Transverse colon (tissue), 4 donors: ENCODE results near the gene LETMD1. TPM values are rescaled to one million over a fixed set of nuclear protein-coding genes. Genes with fewer than 3 reads are reported as not detected.
"Not testable (repeated sequence)": the region's sequence is repeated elsewhere in the genome, so short reads cannot be mapped to it uniquely, and the experiment has no call there.

Source experiments
- DNase-seq: peaks from one replicate; pipeline ENCODE4 v3.0.0-alpha.2; 2019
- H3K27ac ChIP-seq, 4 donors: fragments of 200-600 bp; sonication (generic); 2 replicates each; pipeline ENCODE4 v1.5.1; 2016 to 2018; ENCODE audit warnings: inconsistent platforms in 4 of 4
- H3K27me3 ChIP-seq: fragments of 200-600 bp; sonication (generic); 2 replicates; pipeline ENCODE4 v1.5.1; 2017; ENCODE audit warnings: inconsistent platforms
- H3K36me3 ChIP-seq, 4 donors: fragments of 200-600 bp; sonication (generic); 2 replicates each; pipeline ENCODE4 v1.5.1; 2017 to 2019; ENCODE audit warnings: inconsistent platforms in 4 of 4
- H3K4me1 ChIP-seq, 4 donors: fragments of 200-600 bp; sonication (generic); 2 replicates each; pipeline ENCODE4 v1.5.1; 2017 to 2020; ENCODE audit warnings: inconsistent platforms in 4 of 4
- H3K4me3 ChIP-seq, 4 donors: fragments of 200-600 bp; sonication (generic); 1 replicate in 1 of 4; 2 replicates in 3 of 4; pipeline versions ENCODE4 v1.5.1 to v1.6.1; 2017 to 2019; ENCODE audit warnings: inconsistent platforms in 4 of 4
- H3K9me3 ChIP-seq, 2 donors: fragments of 200-600 bp; sonication (generic); 2 replicates each; pipeline ENCODE4 v1.5.1; 2017 to 2019; ENCODE audit warnings: inconsistent platforms in 2 of 2
- EP300 ChIP-seq: sonication (generic); formaldehyde crosslinking; IDR thresholded peaks from one replicate; pipeline ENCODE4 v1.6.1; 2017; ENCODE audit warnings: antibody characterized with exemption, low read depth
- POLR2A ChIP-seq: fragments of 450-650 bp; IDR thresholded peaks from one replicate; pipeline ENCODE4 v1.6.1; 2016; ENCODE audit warnings: antibody characterized with exemption, mild to moderate bottlenecking, moderate library complexity
- POLR2AphosphoS5 ChIP-seq, 3 donors: sonication (generic); formaldehyde crosslinking; IDR thresholded peaks; one replicate each; pipeline ENCODE4 v1.6.1; 2016; ENCODE audit warnings: antibody characterized with exemption in 3 of 3
- WGBS, 2 donors: methylation state at CpG; one replicate each; pipeline ENCODE4 v1.1.5; 2018; ENCODE audit warnings: low coverage in 1 of 2; 5-methylcytosine and 5-hydroxymethylcytosine counted together
- in situ Hi-C, 4 donors: fragments of 200-750 bp; cut with MboI; loops; one replicate each; pipeline versions ENCODE4 v1.15.0 to v1.15.1; 2017; ENCODE audit warnings: low sequenced_read_pairs in 3 of 4, low pct_ligation_motif_present in 1 of 4, low pct_unique_long_range_greater_than_20kb in 1 of 4
- intact Hi-C: fragments of 100-400 bp; cut with DNase I; formaldehyde crosslinking; loops from one replicate; pipeline ENCODE4 v1.15.1; 2023; ENCODE audit warnings: low total_unique reads
- total RNA-seq, 4 donors: library from RNA; depleted of rRNA; stranded (reverse); fragments of >200 nt; gene quantifications; one replicate each; pipeline ENCODE4 v1.1.0, GENCODE V29; 2016
- TF ChIP-seq, protein P1 (sequence below), 5 experiments: fragments of 200-600 bp in 3 of 5; fragments of 450-650 bp in 2 of 5; sonication (generic) in 3 of 5; IDR thresholded peaks; 1 replicate in 2 of 5; 2 replicates in 3 of 5; pipeline ENCODE4 v1.5.1; 2016 to 2017; ENCODE audit warnings: antibody characterized with exemption in 5 of 5, inconsistent platforms in 3 of 5, mild to moderate bottlenecking in 2 of 5, moderate library complexity in 1 of 5

LETMD1 gene
- total RNA-seq, 4 donors from 2014 or later: 45.3 to 109 (median 88.9) TPM

DNA sequence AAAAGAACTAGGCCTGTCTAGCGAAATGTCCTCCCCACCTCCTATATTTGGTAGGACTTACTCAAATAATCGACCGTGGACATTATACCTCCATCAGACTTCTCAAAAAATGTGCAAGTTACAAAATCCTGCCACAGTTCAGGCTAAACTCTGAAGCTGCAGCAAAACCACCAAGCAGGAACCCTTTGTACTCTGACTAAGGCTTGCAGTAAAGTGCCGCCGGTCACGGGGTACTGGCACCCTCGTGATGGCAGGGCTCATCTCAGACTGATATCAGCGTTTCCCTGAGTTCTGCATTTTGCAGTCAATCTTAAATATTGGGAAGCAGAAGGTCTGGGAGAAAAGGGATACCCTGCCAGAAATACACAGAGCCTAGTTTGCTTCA is 39.1 kb upstream of the LETMD1 start:
- TF ChIP-seq, protein P1, sequence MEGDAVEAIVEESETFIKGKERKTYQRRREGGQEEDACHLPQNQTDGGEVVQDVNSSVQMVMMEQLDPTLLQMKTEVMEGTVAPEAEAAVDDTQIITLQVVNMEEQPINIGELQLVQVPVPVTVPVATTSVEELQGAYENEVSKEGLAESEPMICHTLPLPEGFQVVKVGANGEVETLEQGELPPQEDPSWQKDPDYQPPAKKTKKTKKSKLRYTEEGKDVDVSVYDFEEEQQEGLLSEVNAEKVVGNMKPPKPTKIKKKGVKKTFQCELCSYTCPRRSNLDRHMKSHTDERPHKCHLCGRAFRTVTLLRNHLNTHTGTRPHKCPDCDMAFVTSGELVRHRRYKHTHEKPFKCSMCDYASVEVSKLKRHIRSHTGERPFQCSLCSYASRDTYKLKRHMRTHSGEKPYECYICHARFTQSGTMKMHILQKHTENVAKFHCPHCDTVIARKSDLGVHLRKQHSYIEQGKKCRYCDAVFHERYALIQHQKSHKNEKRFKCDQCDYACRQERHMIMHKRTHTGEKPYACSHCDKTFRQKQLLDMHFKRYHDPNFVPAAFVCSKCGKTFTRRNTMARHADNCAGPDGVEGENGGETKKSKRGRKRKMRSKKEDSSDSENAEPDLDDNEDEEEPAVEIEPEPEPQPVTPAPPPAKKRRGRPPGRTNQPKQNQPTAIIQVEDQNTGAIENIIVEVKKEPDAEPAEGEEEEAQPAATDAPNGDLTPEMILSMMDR (IDR thresholded peaks at IDR 0.05): no peak
- TF ChIP-seq POLR2AphosphoS5 (IDR thresholded peaks at IDR 0.05) (no peak), EP300 (no peak), POLR2A (no peak)
- Histone ChIP-seq H3K27ac (peak overlapping the region in 3 of 4 donors; percentile 24 to 58 (median 36)), H3K27me3 (no peaks in the 10 kb centered on the region), H3K36me3 (peaks cover 0 to 13% (median 2%) of the 10 kb centered on the region in 4 donors), H3K4me3 (no peak overlapping the region), H3K4me1 (peaks cover 0 to 18% (median 4%) of the 10 kb centered on the region in 4 donors), H3K9me3 (no peaks in the 10 kb centered on the region)
- intact Hi-C loops (no loop called here), in situ Hi-C loops (no loop called here)
- 60 to 74% methylated on average over 2 to 8 of the region's 8 CpGs for WGBS, 2 donors
- DNase-seq: peak; percentile 57

DNA sequence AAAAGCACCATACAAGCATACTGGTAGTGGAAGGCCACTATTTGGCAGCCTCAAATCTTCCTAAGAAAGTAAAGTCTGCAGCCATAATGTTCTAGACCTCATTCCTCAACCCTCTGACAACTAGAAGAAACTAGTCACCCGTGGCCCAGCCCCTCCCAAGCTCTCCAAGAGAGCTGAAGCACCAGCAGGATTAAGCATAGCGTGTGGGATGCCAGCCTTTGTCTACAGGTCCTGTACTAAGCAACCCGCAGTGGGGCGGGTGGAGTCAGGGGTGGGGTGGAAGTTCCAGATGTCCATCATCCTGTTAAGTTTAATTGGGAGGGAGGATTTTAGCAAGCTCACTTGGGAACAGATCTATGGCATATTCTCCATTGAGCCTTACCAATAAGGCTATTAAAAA is 36.2 kb upstream of the LETMD1 start:
- H3K4me1 ChIP-seq: peaks cover 0 to 18% (median 2%) of the 10 kb centered on the region in 4 donors
- TF ChIP-seq POLR2AphosphoS5 (IDR thresholded peaks at IDR 0.05): no peak
- TF ChIP-seq, protein P1 (IDR thresholded peaks at IDR 0.05): no peak
- no peak for TF ChIP-seq EP300
- TF ChIP-seq POLR2A: no peak
- no peak for DNase-seq
- H3K36me3 ChIP-seq: peaks cover 0 to 4% (median 0%) of the 10 kb centered on the region in 4 donors
- intact Hi-C loops (no loop called here), in situ Hi-C loops (no loop called here)
- no peaks in the 10 kb centered on the region for H3K27me3 ChIP-seq
- no peaks in the 10 kb centered on the region for H3K9me3 ChIP-seq
- WGBS, 2 donors: 72% methylated on average over 4 of the region's 4 CpGs; no CpG with 5 or more reads in 1 of the 2 donors
- no peak overlapping the region for H3K4me3 ChIP-seq
- H3K27ac ChIP-seq: no peak overlapping the region

DNA sequence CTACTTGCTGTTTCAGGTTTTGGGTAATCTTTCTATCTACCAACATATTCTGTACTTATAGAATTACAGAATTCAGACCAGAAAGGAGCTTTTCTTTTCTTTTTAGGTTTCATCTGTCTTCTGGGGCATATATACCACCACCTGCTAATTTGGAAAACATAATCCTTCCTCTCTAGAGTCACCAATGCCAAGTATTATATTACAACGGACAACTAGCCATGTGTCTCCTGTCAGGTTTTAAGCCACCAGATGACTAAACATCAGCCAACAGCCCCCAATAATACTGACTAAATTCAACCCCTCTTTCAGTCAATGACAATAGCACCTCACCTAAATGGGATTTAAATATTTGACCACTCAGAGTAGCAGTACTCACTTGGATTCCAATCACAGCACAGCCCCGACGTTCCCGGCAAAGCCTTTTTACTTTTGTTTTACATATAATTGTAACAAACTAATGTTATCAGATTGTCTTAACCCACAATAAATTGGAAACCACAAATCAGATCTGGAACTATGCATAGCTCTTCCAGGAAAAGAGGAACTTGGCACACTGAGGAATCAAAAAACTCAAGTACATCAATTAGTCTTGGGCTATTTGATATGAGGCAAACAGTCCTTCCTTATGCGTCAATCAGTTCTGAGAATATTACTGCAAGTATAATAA is 35.4 kb upstream of the LETMD1 start:
- 77 to 89% methylated on average over 4 to 5 of the region's 5 CpGs for WGBS, 2 donors
- Histone ChIP-seq H3K36me3 (peaks cover 0 to 2% (median 0%) of the 10 kb centered on the region in 4 donors), H3K27me3 (no peaks in the 10 kb centered on the region), H3K4me3 (no peak overlapping the region), H3K9me3 (no peaks in the 10 kb centered on the region), H3K4me1 (peaks cover 0 to 18% (median 2%) of the 10 kb centered on the region in 4 donors), H3K27ac (no peak overlapping the region)
- in situ Hi-C loops (no loop called here), intact Hi-C loops (no loop called here)
- TF ChIP-seq, protein P1 (IDR thresholded peaks at IDR 0.05): no peak
- TF ChIP-seq EP300 (no peak), POLR2A (no peak), POLR2AphosphoS5 (IDR thresholded peaks at IDR 0.05) (no peak)
- no peak for DNase-seq

DNA sequence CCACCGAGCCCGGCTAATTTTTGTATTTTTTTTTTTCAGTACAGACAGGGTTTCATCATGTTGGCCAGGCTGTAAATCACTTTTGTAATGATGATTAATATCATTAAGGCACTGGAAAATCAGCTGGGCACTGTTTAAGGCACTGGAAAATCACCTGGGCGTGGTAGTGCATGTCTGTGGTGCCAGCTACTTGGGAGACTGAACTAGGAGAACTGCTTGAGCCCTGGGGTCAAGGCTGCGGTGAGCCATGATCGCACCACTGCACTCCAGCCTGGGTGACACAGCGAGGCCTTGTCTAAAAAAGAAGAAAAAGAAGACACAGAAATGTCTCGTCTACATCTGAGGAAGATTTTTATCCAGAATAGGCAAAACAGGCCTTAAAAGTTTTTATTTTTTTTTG is 34.7 kb upstream of the LETMD1 start:
- H3K27me3 ChIP-seq: no peaks in the 10 kb centered on the region
- no peak for DNase-seq
- in situ Hi-C loops: no loop called here
- H3K4me3 ChIP-seq: no peak overlapping the region
- TF ChIP-seq, protein P1 (IDR thresholded peaks at IDR 0.05): no peak
- no peak for TF ChIP-seq POLR2AphosphoS5 (IDR thresholded peaks at IDR 0.05)
- no peak for TF ChIP-seq EP300
- H3K27ac ChIP-seq: no peak overlapping the region
- peaks cover 0 to 18% (median 2%) of the 10 kb centered on the region in 4 donors for H3K4me1 ChIP-seq
- H3K9me3 ChIP-seq: no peaks in the 10 kb centered on the region
- intact Hi-C loops: no loop called here
- WGBS, 2 donors: 96 to 98% methylated on average over 7 of the region's 7 CpGs
- H3K36me3 ChIP-seq: no peaks in the 10 kb centered on the region

DNA sequence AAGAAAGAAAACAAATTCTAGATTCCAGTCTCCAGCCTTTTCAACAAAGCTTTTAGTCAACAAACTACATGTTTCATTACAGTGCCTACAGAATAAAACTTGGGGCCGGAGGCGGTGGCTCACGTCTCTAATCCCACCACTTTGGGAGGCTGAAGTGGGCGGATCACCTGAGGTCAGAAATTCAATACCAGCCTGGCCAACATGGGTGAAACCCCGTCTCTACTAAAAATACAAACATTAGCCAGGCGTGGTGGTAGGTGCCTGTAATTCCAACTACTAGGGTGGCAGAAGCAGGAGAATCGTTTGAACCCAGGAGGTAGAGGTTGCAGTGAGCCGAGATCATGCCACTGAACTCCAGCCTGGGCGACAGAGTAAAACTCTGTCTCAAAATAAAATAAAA is 33.7 kb upstream of the LETMD1 start:
- H3K9me3 ChIP-seq, intact Hi-C loops, DNase-seq, in situ Hi-C loops, H3K4me3 ChIP-seq, H3K27me3 ChIP-seq, H3K36me3 ChIP-seq, H3K27ac ChIP-seq: not testable (repeated sequence)
- H3K4me1 ChIP-seq: peaks cover 0 to 11% (median 2%) of the 10 kb centered on the region in 4 donors
- 90 to 100% methylated on average over 1 to 9 of the region's 9 CpGs for WGBS, 2 donors
